Measurements from ENCODE around the gene OSBP. TPM values are rescaled to one million over a fixed set of nuclear protein-coding genes. Genes with fewer than 3 reads are reported as not detected.

The OSBP gene
- 41.7 and 41.8 TPM in 2 replicates for polyA plus RNA-seq (2013)

- Histone ChIP-seq H4K91ac (ENCODE audit: low read depth, low read length) (peak within 1 kb of the TSS; percentile 97), H3K9me3 (ENCODE audit: insufficient read depth, low read depth, low read length) (no peaks in the 10 kb centered on the region), H3K36me3 (ENCODE audit: control insufficient read depth in 1 of 2, insufficient read depth in 2 of 2, low read length in 2 of 2) (peaks cover under 1 to 4% of the 10 kb centered on the region in 2 experiments), H3K18ac (ENCODE audit: low read length) (peak within 1 kb of the TSS; percentile 98), H3K27me3 (ENCODE audit: insufficient read depth, low read length) (no peaks in the 10 kb centered on the region), H3K23ac (ENCODE audit: low read length) (no peak within 1 kb of the TSS), H2AFZ (ENCODE audit: insufficient read depth, low read length, poor library complexity) (peak within 1 kb of the TSS; percentile 100), H2BK12ac (ENCODE audit: low read length) (no peak within 1 kb of the TSS), H4K8ac (ENCODE audit: low read depth, low read length) (peak within 1 kb of the TSS; percentile 98), H3K4me1 (ENCODE audit: control insufficient read depth in 1 of 2, insufficient read depth in 2 of 2, low read length in 2 of 2) (peaks cover 5 to 6% of the 10 kb centered on the region in 2 experiments), H3K27ac (ENCODE audit: low read depth, low read length) (peak within 1 kb of the TSS; percentile 93), H3K4me2 (ENCODE audit: low read length) (peak within 1 kb of the TSS; percentile 94), H3K14ac (ENCODE audit: low read length) (peak within 1 kb of the TSS; percentile 99), H4K12ac (ENCODE audit: low read depth, low read length) (peak within 1 kb of the TSS; percentile 99), H2BK120ac (ENCODE audit: insufficient read depth, low read length, poor library complexity) (peak within 1 kb of the TSS; percentile 86), H3K4ac (ENCODE audit: low read depth, low read length) (peak within 1 kb of the TSS; percentile 59), H3K79me2 (ENCODE audit: control insufficient read depth, insufficient read depth, low read length, poor library complexity) (peaks cover 13% of the 10 kb centered on the region), H2BK5ac (ENCODE audit: low read depth, low read length, poor library complexity) (peak within 1 kb of the TSS; percentile 89), H2AK5ac (ENCODE audit: low read length) (peak within 1 kb of the TSS; percentile 94), H3K79me1 (ENCODE audit: low read length) (peaks cover 7% of the 10 kb centered on the region), H3K4me3 (ENCODE audit: low read depth, low read length) (peak within 1 kb of the TSS; percentile 99), H3K9ac (ENCODE audit: low read length) (peak within 1 kb of the TSS; percentile 88)
- DNase-seq = peak; percentile 100
- WGBS (ENCODE audit: extremely low coverage, insufficient coverage, insufficient read length) = no CpG with 5 or more reads among the region's 55 CpGs
These were observed at the start of gene OSBP for GRCh38 chr11:59615637-59616395. TSS of gene OSBP (minus strand) at chr11:59615774. CDS start at chr11:59615664, 110 bp downstream.

- Histone ChIP-seq H2BK120ac (ENCODE audit: insufficient read depth, low read length, poor library complexity) (no peak overlapping the region), H4K12ac (ENCODE audit: low read depth, low read length) (no peak overlapping the region)
These were observed 45.0 kb upstream of the OSBP start for GRCh38 chr11:59660621-59661020.

GRCh38 chr11:59659981-59660380 is 44.4 kb upstream of the OSBP start:
- Histone ChIP-seq H3K4me2 (ENCODE audit: low read length) (no peak overlapping the region), H4K91ac (ENCODE audit: low read depth, low read length) (no peak overlapping the region), H3K18ac (ENCODE audit: low read length) (no peak overlapping the region), H3K27ac (ENCODE audit: low read depth, low read length) (no peak overlapping the region), H4K8ac (ENCODE audit: low read depth, low read length) (no peak overlapping the region), H3K4me3 (ENCODE audit: low read depth, low read length) (no peak overlapping the region), H3K4ac (ENCODE audit: low read depth, low read length) (no peak overlapping the region), H2AK5ac (ENCODE audit: low read length) (no peak overlapping the region), H3K79me1 (ENCODE audit: low read length) (no peaks in the 10 kb centered on the region), H4K12ac (ENCODE audit: low read depth, low read length) (no peak overlapping the region), H2BK12ac (ENCODE audit: low read length) (no peak overlapping the region), H3K36me3 (ENCODE audit: control insufficient read depth in 1 of 2, insufficient read depth in 2 of 2, low read length in 2 of 2) (peaks cover 27 to 37% of the 10 kb centered on the region in 2 experiments), H2AFZ (ENCODE audit: insufficient read depth, low read length, poor library complexity) (no peak overlapping the region), H3K27me3 (ENCODE audit: insufficient read depth, low read length) (no peaks in the 10 kb centered on the region), H3K23ac (ENCODE audit: low read length) (no peak overlapping the region), H3K9me3 (ENCODE audit: insufficient read depth, low read depth, low read length) (no peaks in the 10 kb centered on the region), H3K9ac (ENCODE audit: low read length) (no peak overlapping the region), H3K4me1 (ENCODE audit: control insufficient read depth in 1 of 2, insufficient read depth in 2 of 2, low read length in 2 of 2) (no peaks in the 10 kb centered on the region), H3K79me2 (ENCODE audit: control insufficient read depth, insufficient read depth, low read length, poor library complexity) (no peaks in the 10 kb centered on the region), H2BK5ac (ENCODE audit: low read depth, low read length, poor library complexity) (no peak overlapping the region), H2BK120ac (ENCODE audit: insufficient read depth, low read length, poor library complexity) (no peak overlapping the region), H3K14ac (ENCODE audit: low read length) (no peak overlapping the region)
- no peak for DNase-seq
- WGBS (ENCODE audit: extremely low coverage, insufficient coverage, insufficient read length) = no CpG with 5 or more reads among the region's 2 CpGs

More at GRCh38 chr11:59660621-59661020, 45.0 kb upstream of the OSBP start:
- H3K27me3 ChIP-seq (ENCODE audit: insufficient read depth, low read length) = no peaks in the 10 kb centered on the region
- DNase-seq = no peak
- no peak overlapping the region for H3K18ac ChIP-seq (ENCODE audit: low read length)
- no peak overlapping the region for H3K9ac ChIP-seq (ENCODE audit: low read length)
- H2AK5ac ChIP-seq (ENCODE audit: low read length) = no peak overlapping the region
- H3K23ac ChIP-seq (ENCODE audit: low read length) = no peak overlapping the region
- no peak overlapping the region for H3K27ac ChIP-seq (ENCODE audit: low read depth, low read length)
- peak overlapping the region; percentile 46 for H3K4ac ChIP-seq (ENCODE audit: low read depth, low read length)
- H4K91ac ChIP-seq (ENCODE audit: low read depth, low read length) = no peak overlapping the region
- H3K4me2 ChIP-seq (ENCODE audit: low read length) = no peak overlapping the region
- no peaks in the 10 kb centered on the region for H3K4me1 ChIP-seq (ENCODE audit: control insufficient read depth in 1 of 2, insufficient read depth in 2 of 2, low read length in 2 of 2)
- H3K9me3 ChIP-seq (ENCODE audit: insufficient read depth, low read depth, low read length) = no peaks in the 10 kb centered on the region
- H3K14ac ChIP-seq (ENCODE audit: low read length) = no peak overlapping the region
- H3K36me3 ChIP-seq (ENCODE audit: control insufficient read depth in 1 of 2, insufficient read depth in 2 of 2, low read length in 2 of 2) = peaks cover 27 to 35% of the 10 kb centered on the region in 2 experiments
- no peaks in the 10 kb centered on the region for H3K79me1 ChIP-seq (ENCODE audit: low read length)
- H2AFZ ChIP-seq (ENCODE audit: insufficient read depth, low read length, poor library complexity) = no peak overlapping the region
- no peak overlapping the region for H2BK12ac ChIP-seq (ENCODE audit: low read length)
- no peak overlapping the region for H4K8ac ChIP-seq (ENCODE audit: low read depth, low read length)
- no peak overlapping the region for H3K4me3 ChIP-seq (ENCODE audit: low read depth, low read length)
- no peak overlapping the region for H2BK5ac ChIP-seq (ENCODE audit: low read depth, low read length, poor library complexity)
- WGBS (ENCODE audit: extremely low coverage, insufficient coverage, insufficient read length) = no CpG with 5 or more reads among the region's 1 CpG
- no peaks in the 10 kb centered on the region for H3K79me2 ChIP-seq (ENCODE audit: control insufficient read depth, insufficient read depth, low read length, poor library complexity)

GRCh38 chr11:59658036-59658435 is 42.5 kb upstream of the OSBP start:
- H3K27me3 ChIP-seq (ENCODE audit: insufficient read depth, low read length) = no peaks in the 10 kb centered on the region
- H3K4ac ChIP-seq (ENCODE audit: low read depth, low read length) = no peak overlapping the region
- no peak overlapping the region for H3K27ac ChIP-seq (ENCODE audit: low read depth, low read length)
- H2AK5ac ChIP-seq (ENCODE audit: low read length) = no peak overlapping the region
- H2BK120ac ChIP-seq (ENCODE audit: insufficient read depth, low read length, poor library complexity) = no peak overlapping the region
- no peak overlapping the region for H3K18ac ChIP-seq (ENCODE audit: low read length)
- H3K14ac ChIP-seq (ENCODE audit: low read length) = no peak overlapping the region
- no peak for DNase-seq
- H3K79me2 ChIP-seq (ENCODE audit: control insufficient read depth, insufficient read depth, low read length, poor library complexity) = no peaks in the 10 kb centered on the region
- H3K79me1 ChIP-seq (ENCODE audit: low read length) = no peaks in the 10 kb centered on the region
- no peak overlapping the region for H3K23ac ChIP-seq (ENCODE audit: low read length)
- peaks cover 30 to 40% of the 10 kb centered on the region in 2 experiments for H3K36me3 ChIP-seq (ENCODE audit: control insufficient read depth in 1 of 2, insufficient read depth in 2 of 2, low read length in 2 of 2)
- no peak overlapping the region for H3K4me3 ChIP-seq (ENCODE audit: low read depth, low read length)
- H4K12ac ChIP-seq (ENCODE audit: low read depth, low read length) = no peak overlapping the region
- H4K8ac ChIP-seq (ENCODE audit: low read depth, low read length) = no peak overlapping the region
- no peak overlapping the region for H2BK5ac ChIP-seq (ENCODE audit: low read depth, low read length, poor library complexity)
- no peak overlapping the region for H3K9ac ChIP-seq (ENCODE audit: low read length)
- H2AFZ ChIP-seq (ENCODE audit: insufficient read depth, low read length, poor library complexity) = no peak overlapping the region
- H2BK12ac ChIP-seq (ENCODE audit: low read length) = no peak overlapping the region
- no peaks in the 10 kb centered on the region for H3K4me1 ChIP-seq (ENCODE audit: control insufficient read depth in 1 of 2, insufficient read depth in 2 of 2, low read length in 2 of 2)
- no peak overlapping the region for H3K4me2 ChIP-seq (ENCODE audit: low read length)
- WGBS (ENCODE audit: extremely low coverage, insufficient coverage, insufficient read length) = no CpG with 5 or more reads among the region's 5 CpGs
- no peaks in the 10 kb centered on the region for H3K9me3 ChIP-seq (ENCODE audit: insufficient read depth, low read depth, low read length)
- H4K91ac ChIP-seq (ENCODE audit: low read depth, low read length) = no peak overlapping the region
